Stimulated activated CD4-positive, alpha-beta T cell treated with anti-CD3 and anti-CD28 coated beads, Interleukin-1b, Interleukin-23, amount 100 ng/mL, for 4 hours (primary cell): ENCODE data around the gene INSR.
"Not testable (repeated sequence)": the region's sequence is repeated elsewhere in the genome, so short reads cannot be mapped to it uniquely, and the experiment has no call there.

Experiments
- DNase-seq, 2 donors: peaks; one replicate each; pipeline ENCODE4 v3.0.0-alpha.2; 2020; ENCODE audit warnings: low read depth in 2 of 2

INSR gene

GRCh38 chr19:7258041-7258839, 36.0 kb downstream of the INSR start:
- no peak for DNase-seq

- DNase-seq = no peak
Measured at GRCh38 chr19:7257148-7258040, 36.8 kb downstream of the INSR start.

GRCh38 chr19:7255631-7256030, 38.6 kb downstream of the INSR start:
- no peak for DNase-seq

- DNase-seq = no peak
Measured at GRCh38 chr19:7255119-7255518, 39.1 kb downstream of the INSR start.

GRCh38 chr19:7254590-7254989, 39.6 kb downstream of the INSR start:
- no peak for DNase-seq

GRCh38 chr19:7252364-7252763, 41.9 kb downstream of the INSR start:
- no peak for DNase-seq

DNA sequence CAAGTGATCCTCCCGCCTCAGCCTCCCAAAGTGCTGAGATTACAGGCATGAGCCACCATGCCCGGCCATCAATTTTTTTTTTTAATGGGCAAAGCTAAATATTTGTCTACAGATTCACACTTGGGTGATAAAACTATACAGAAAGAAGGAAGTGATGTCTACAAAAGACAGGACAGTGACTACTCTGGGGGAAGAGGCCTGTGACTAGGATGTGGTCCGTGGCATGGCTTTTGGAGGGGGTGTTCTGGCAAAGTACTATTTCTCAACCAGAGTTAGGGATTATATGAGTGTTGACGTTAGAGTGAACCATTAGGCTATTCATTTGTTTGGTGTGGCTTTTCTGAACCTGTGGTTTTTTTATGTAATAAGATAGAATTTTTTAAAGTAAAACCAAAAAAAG, 42.7 kb downstream of the INSR start:
- DNase-seq = no peak

DNA sequence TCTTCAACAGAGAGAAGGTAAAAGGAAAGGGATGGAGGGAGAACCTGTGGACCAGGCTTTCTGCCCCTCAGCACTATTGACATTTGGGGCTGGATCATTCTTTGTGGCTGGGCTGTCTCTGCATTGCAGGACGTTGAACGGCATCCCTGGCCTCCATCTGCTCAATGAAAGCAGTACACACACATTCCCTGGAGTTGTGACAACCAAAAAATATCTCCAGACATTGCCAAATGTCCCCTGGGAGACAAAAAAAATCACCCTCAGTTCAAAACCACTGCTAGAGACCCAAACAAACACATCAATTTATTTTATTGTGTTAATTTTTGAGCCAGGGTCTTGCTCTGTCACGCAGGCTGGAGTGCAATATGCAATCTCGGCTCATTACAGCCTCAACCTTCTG, 43.3 kb downstream of the INSR start:
- no peak for DNase-seq

DNA sequence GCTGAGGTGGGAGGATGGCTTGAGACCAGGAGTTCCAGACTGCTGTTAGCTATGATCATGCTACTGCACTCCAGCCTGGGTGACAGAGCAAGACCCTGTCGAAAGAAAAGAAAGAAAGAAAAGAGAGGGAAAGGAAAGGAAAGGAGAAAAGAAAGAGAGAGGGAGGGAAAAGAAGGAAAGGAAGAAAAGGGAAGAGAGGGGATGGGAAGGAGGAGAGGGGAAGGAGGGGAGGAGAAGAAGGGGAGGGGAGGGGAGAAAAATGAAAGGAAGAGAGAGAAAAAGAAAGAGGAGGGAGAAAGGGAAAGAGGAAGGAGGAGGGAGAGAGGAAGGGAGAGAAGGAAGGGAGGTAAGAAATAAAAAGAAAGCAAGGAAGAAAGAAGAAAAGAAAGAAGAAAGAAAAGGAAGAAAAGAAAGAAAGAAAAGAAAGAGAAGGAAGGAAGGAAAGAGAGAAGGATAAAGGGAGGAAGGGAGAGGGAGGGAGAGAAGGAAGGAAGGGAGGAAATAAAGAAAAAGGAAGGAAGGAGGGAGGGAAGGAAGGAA, 44.1 kb downstream of the INSR start:
- DNase-seq = no peak

GRCh38 chr19:7247155-7247554, 47.1 kb downstream of the INSR start:
- DNase-seq = no peak

- no peak for DNase-seq
Measured at GRCh38 chr19:7246601-7247000, 47.6 kb downstream of the INSR start.

- no peak for DNase-seq
Measured at GRCh38 chr19:7242601-7243258, 51.5 kb downstream of the INSR start.

DNA sequence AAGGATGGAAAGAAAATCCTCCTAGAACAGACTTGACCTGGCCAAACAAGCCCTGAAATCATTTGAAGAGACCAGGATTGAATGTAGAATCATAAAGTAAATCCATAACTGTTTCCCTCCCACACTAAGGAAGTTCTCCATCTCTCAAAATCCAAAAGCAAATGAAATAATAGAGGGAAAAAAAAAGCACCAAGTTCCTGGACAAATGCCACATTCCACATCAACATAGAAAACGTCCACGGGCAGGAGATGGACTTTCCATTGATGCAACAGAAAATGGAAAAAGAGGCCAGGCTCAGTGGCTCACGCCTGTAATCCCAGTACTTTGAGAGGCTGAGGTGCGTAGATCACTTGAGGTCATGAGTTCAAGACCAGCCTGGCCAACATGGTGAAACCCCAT, 56.2 kb downstream of the INSR start:
- no peak for DNase-seq

DNA sequence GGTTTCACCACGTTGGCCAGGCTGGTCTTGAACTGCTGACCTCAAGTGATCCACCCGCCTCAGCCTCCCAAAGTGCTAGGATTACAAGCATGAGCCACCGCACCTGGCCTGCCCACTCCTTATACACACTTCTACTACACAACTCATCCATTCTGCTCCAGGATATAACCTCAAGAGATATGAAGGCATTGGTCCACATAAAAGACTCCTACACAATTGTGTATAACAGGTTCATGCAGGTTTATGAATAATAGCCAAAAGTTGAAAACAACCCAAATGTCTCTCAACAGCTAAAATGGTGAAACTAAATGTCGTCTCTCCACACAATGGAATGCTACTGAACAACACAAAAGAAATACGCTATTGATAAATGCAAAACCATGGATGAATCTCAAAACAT, 58.1 kb downstream of the INSR start:
- no peak for DNase-seq

- no peak for DNase-seq
Measured at GRCh38 chr19:7230826-7231225, 63.4 kb downstream of the INSR start.

GRCh38 chr19:7229735-7230134, 64.5 kb downstream of the INSR start:
- no peak for DNase-seq

- DNase-seq = no peak
Measured at GRCh38 chr19:7228935-7229541, 65.2 kb downstream of the INSR start.

GRCh38 chr19:7227735-7228134, 66.5 kb downstream of the INSR start:
- DNase-seq = no peak

DNA sequence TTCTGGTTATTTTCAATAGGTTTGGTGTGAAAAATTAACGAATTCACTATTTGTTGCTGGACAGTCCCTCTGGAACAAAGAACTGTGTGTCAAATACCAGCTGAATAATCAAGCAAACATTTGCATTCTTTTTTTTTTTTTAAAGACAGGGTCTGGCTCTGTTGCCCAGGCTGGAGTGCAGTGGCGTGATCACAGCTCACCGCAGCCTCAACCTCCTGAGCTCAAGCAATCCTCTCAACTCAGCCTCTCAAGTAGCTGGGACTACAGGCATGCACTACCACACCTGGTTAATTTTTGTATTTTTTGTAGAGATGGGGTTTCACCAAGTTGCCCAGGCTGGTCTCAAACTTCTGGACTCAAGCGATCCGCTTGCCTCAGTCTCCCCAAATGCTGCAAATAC, 67.1 kb downstream of the INSR start:
- DNase-seq = not testable (repeated sequence)

DNA sequence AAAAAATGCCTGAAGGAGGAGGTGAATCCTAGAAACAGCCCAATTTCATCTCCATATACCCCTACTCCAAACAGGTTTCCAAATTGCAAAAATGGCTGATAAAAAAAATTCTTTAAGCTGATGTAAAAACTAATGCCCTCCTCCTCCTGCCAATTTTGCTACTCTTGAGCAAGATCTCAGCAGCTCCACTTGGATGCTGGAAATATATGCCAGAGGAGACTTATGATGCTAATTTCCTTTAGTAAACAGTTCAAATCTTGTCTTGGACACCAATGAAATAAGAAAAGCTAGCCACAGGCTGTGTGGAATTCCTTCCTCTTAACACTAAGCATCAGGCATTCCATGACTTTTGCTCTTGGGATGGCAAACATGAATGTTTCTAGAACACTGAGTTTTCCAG, 67.5 kb downstream of the INSR start:
- no peak for DNase-seq

DNA sequence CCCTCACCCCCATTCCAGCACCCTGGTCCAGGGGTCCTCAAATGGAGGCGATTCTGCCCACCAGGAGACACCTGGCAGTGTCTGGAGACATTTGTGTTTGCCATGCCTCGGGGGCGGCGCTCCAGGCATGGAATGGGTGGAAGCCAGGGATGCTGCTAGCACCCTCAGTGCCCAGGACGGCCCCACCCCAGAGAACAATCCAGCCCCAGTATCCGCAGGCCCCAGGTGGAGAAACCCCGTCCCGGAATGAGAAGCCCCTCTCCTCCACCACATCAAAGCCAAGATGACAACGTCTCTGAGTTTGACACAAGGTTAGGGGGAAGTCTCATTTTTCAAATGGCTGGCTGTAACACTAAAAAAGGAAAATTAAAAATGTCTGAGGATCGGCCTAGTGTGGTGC, 68.5 kb downstream of the INSR start:
- DNase-seq = no peak

DNA sequence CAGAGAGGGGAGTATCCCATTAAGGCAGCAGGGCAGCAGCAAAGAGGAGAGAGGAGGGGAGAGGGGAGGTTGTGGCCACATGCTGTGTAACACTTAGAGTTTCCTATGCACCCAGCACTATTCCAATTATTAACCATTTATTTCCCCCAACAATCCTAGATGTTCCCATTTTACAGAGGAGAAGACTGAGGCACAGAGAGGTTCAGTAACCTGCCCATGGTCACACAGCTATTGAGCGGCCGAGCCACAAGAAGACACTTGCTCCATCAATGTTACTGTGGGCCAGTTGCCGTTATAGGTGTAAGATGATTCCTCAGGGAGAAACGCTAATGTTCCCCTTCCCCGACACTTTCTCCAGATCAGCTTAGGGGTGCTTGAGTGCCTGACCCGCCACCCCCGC, 69.2 kb downstream of the INSR start:
- no peak for DNase-seq
